Natural killer cell (primary cell): Measurements from ENCODE around the gene SAFB. TPM values are rescaled to one million over a fixed set of nuclear protein-coding genes. Genes with fewer than 3 reads are reported as not detected.
"Not testable (repeated sequence)": the region's sequence is repeated elsewhere in the genome, so short reads cannot be mapped to it uniquely, and the experiment has no call there.

Source experiments
- ATAC-seq, 3 donors: fragments of 150-1000 bp in 2 of 3; fragments of 200-7000 bp in 1 of 3; cut with Tn5 transposase; 1 replicate in 1 of 3; 2 replicates in 2 of 3; pipeline ENCODE4 v1.10.0; 2021; ENCODE audit warnings: mild to moderate bottlenecking in 2 of 3, moderate library complexity in 2 of 3
- DNase-seq, 2 donors: peaks; one replicate each; pipeline versions ENCODE4 v3.0.0 to v3.0.0-alpha.2; 2013 to 2021; ENCODE audit warnings: mixed read lengths in 1 of 2
- H3K27ac ChIP-seq: one replicate; pipeline ENCODE4 v1.5.1; 2013; ENCODE audit warnings: mild to moderate bottlenecking, low read length
- H3K27me3 ChIP-seq: one replicate; pipeline ENCODE4 v1.6.1; 2013; ENCODE audit warnings: low read length; ENCODE audit not compliant: control insufficient read depth, insufficient read depth
- H3K36me3 ChIP-seq: one replicate; pipeline ENCODE4 v1.6.1; 2013; ENCODE audit warnings: low read length; ENCODE audit not compliant: control insufficient read depth, insufficient read depth
- H3K4me1 ChIP-seq: one replicate; pipeline ENCODE4 v1.6.1; 2013; ENCODE audit warnings: low read length; ENCODE audit not compliant: control insufficient read depth, insufficient read depth
- H3K4me3 ChIP-seq: one replicate; pipeline ENCODE4 v1.5.1; 2013; ENCODE audit warnings: low read length
- H3K9me3 ChIP-seq: one replicate; pipeline ENCODE4 v1.6.1; 2013; ENCODE audit warnings: low read length; ENCODE audit not compliant: control insufficient read depth, insufficient read depth
- H3K27ac Mint-ChIP-seq, 2 donors: one replicate each; pipeline ENCODE4 v1.8.0; 2022; ENCODE audit warnings: mild to moderate bottlenecking in 2 of 2, mixed read lengths in 2 of 2, moderate library complexity in 1 of 2
- H3K27me3 Mint-ChIP-seq, 2 donors: one replicate each; pipeline ENCODE4 v1.8.0; 2022; ENCODE audit warnings: low read depth in 2 of 2, mixed read lengths in 2 of 2
- H3K36me3 Mint-ChIP-seq: one replicate; pipeline ENCODE4 v1.8.0; 2022; ENCODE audit warnings: mixed read lengths
- H3K4me1 Mint-ChIP-seq, 2 donors: one replicate each; pipeline ENCODE4 v1.8.0; 2022; ENCODE audit warnings: mixed read lengths in 2 of 2
- H3K4me3 Mint-ChIP-seq: one replicate; pipeline ENCODE4 v1.8.0; 2022; ENCODE audit warnings: mild to moderate bottlenecking, moderate library complexity, mixed read lengths
- H3K9me3 Mint-ChIP-seq, 2 donors: one replicate each; pipeline ENCODE4 v1.8.0; 2022; ENCODE audit warnings: mixed read lengths in 2 of 2
- WGBS: methylation state at CpG from one replicate; pipeline ENCODE4 v1.1.7; 2013; ENCODE audit warnings: missing lambda C conversion rate; ENCODE audit not compliant: insufficient coverage; 5-methylcytosine and 5-hydroxymethylcytosine counted together
- intact Hi-C: fragments of 100-400 bp; cut with micrococcal nuclease; formaldehyde crosslinking; loops from one replicate; pipeline ENCODE4 v1.14.2; 2022
- total RNA-seq, 4 donors: library from RNA; stranded (reverse); fragments of 120-200 nt in 1 of 4; gene quantifications; one replicate each; pipeline versions ENCODE4 v1.2.3 to v1.2.4, GENCODE V29; 2013 to 2022
- TF ChIP-seq, protein P1 (sequence below): fragments of 200-600 bp; IDR thresholded peaks from one replicate; pipeline ENCODE4 v1.8.0; 2022; ENCODE audit warnings: antibody characterized with exemption

Gene SAFB
- total RNA-seq, 3 donors from 2014 or later (not counting 1 experiment from before 2014, with no cell fraction given): 195 to 229 (median 207) TPM

DNA sequence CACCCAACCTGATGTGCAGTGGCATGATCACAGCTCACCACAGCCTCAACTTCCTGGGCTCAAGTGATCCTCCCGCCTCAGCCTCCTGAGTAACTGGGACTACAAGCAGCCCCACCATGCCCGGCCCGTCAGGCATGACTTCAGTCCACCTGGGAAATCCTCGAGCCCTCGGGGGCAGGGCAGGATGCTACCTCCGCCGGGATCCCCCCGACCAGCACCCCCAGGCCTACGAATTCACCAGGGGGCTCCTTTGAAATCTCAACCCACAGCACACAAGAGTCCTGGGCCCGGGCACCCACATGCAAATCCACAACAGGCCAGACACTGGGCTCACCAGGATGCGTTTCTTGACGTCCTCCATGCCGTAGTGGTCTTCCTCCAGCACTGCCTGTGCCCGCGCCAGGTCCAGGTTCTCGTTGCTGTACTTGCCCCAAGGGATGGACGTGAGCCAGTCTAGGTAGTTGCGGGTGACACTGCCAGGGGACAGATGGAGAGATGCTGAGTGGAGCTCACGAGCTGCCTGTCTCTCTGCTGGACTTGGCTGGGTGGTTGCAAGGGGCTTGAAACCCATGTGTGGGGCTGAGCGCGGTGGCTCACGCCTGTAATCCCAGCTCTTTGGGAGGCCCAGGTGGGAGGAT, 77.7 kb downstream of the SAFB start:
- intact Hi-C loops: no loop called here
- H3K27ac Mint-ChIP-seq: no peak overlapping the region

DNA sequence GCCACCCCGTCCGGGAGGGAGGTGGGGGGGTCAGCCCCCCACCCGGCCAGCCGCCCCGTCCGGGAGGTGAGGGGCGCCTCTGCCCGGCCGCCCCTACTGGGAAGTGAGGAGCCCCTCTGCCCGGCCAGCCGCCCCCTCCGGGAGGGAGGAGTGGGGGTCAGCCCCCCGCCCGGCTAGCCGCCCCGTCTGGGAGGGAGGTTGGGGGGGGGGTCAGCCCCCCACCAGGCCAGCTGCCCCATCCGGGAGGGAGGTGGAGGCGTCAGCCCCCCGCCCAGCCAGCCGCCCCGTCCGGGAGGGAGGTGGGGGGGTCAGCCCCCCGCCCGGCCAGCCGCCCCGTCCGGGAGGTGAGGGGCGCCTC, 79.1 kb downstream of the SAFB start:
- H3K27ac ChIP-seq, H3K27me3 Mint-ChIP-seq, H3K27me3 ChIP-seq, H3K4me1 ChIP-seq, H3K4me3 Mint-ChIP-seq, H3K9me3 ChIP-seq, H3K4me3 ChIP-seq, DNase-seq, H3K4me1 Mint-ChIP-seq, H3K27ac Mint-ChIP-seq, intact Hi-C loops, H3K36me3 Mint-ChIP-seq, ATAC-seq, H3K9me3 Mint-ChIP-seq: not testable (repeated sequence)
- peaks cover 47% of the 10 kb centered on the region for H3K36me3 ChIP-seq
- WGBS: 87% methylated on average over 10 of the region's 28 CpGs

More for the DNA sequence above, 77.7 kb downstream of the SAFB start:
- Histone ChIP-seq H3K4me3 (no peak overlapping the region), H3K9me3 (no peaks in the 10 kb centered on the region), H3K4me1 (no peaks in the 10 kb centered on the region), H3K27me3 (no peaks in the 10 kb centered on the region), H3K36me3 (peaks cover 48% of the 10 kb centered on the region), H3K27ac (no peak overlapping the region)
- H3K36me3 Mint-ChIP-seq: no peaks in the 10 kb centered on the region
- TF ChIP-seq, protein P1, sequence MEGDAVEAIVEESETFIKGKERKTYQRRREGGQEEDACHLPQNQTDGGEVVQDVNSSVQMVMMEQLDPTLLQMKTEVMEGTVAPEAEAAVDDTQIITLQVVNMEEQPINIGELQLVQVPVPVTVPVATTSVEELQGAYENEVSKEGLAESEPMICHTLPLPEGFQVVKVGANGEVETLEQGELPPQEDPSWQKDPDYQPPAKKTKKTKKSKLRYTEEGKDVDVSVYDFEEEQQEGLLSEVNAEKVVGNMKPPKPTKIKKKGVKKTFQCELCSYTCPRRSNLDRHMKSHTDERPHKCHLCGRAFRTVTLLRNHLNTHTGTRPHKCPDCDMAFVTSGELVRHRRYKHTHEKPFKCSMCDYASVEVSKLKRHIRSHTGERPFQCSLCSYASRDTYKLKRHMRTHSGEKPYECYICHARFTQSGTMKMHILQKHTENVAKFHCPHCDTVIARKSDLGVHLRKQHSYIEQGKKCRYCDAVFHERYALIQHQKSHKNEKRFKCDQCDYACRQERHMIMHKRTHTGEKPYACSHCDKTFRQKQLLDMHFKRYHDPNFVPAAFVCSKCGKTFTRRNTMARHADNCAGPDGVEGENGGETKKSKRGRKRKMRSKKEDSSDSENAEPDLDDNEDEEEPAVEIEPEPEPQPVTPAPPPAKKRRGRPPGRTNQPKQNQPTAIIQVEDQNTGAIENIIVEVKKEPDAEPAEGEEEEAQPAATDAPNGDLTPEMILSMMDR: no peak
- no peaks in the 10 kb centered on the region for H3K9me3 Mint-ChIP-seq
- 96% methylated on average over 22 of the region's 22 CpGs for WGBS
- H3K4me1 Mint-ChIP-seq: peaks cover 0 to 5% of the 10 kb centered on the region in 2 donors
- DNase-seq (no peak), ATAC-seq (no peak)
- no peak overlapping the region for H3K4me3 Mint-ChIP-seq
- H3K27me3 Mint-ChIP-seq: no peaks in the 10 kb centered on the region

DNA sequence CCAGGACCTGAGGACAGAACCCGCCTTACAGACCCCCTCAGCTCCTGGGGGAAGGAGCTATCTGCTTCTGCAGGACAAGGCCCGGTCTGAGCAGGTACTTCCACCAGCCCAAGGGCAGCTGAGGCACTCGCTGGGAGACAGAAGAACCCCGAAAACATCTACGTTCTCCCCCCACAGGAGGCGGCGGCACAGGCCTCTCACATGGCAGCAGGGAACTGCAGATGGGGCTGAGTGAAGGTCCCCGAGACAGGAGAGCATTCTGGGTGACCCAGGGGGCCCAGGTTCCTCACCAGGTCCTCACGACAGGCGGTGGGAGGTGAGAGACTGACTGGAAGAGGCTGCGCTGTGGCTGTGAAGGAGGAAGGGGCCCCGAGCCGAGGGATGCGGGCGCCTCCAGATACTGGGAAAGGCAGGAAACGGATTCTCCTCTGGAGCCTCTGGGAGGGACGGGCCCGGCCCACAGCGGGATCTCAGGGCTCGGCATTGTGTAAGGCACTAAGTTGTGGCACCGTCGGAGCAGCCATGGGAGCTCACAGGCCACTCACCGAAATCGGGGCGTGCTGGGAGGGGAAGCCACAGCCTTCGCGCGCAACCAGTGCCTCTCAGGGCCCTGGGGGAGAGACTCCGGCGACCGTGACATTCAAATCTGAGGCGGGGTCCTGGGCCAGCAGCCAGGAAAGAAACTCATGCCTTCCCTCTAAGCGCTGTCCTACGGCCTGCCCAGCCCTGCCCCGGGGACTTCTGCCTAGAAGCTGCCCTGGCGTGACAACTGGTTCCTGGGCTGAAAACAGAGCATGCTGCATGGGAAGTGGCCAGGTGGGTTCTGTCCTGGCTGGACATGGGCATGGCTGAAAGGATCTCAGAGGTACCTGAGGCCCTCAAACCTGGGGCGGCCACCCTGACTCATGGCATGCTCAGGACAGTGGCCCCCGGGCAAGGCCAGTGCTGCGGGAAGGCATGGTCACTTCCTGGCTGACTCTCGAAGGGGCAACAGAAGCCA, 81.2 kb downstream of the SAFB start:
- Mint-ChIP-seq H3K27me3 (no peaks in the 10 kb centered on the region), H3K36me3 (no peaks in the 10 kb centered on the region), H3K27ac (no peak overlapping the region), H3K9me3 (no peaks in the 10 kb centered on the region), H3K4me1 (peaks cover 0 to 5% of the 10 kb centered on the region in 2 donors), H3K4me3 (no peak overlapping the region)
- WGBS: 97% methylated on average over 40 of the region's 40 CpGs
- ATAC-seq (no peak), DNase-seq (peak in 1 of 2 donors; percentile 1)
- intact Hi-C loops: no loop called here
- H3K4me3 ChIP-seq: no peak overlapping the region
- no peaks in the 10 kb centered on the region for H3K27me3 ChIP-seq
- H3K4me1 ChIP-seq: no peaks in the 10 kb centered on the region
- no peak overlapping the region for H3K27ac ChIP-seq
- TF ChIP-seq, protein P1: no peak
- peaks cover 52% of the 10 kb centered on the region for H3K36me3 ChIP-seq
- H3K9me3 ChIP-seq: no peaks in the 10 kb centered on the region

DNA sequence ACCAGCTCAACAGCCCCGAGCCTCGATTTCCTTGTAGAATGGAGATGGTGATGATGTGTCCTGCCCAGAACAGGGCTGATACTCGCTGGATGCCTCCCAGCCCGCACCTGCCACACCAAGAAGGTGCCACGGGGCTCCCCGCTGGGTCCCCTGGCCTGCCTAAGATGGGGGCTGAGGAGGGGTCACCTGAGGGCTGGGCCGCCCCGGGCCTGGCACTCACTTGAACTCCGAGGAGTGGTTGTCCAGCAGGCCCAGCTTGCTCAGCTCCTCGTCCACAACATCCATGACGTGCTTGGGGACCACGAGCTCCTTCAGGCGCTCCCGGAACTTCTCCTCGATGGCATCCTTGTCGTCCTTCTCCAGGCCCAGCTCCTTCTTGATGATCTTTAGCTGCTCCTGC, 82.7 kb downstream of the SAFB start:
- Histone ChIP-seq H3K4me3 (no peak overlapping the region), H3K4me1 (no peaks in the 10 kb centered on the region), H3K27me3 (no peaks in the 10 kb centered on the region), H3K36me3 (peaks cover 51% of the 10 kb centered on the region), H3K27ac (no peak overlapping the region), H3K9me3 (no peaks in the 10 kb centered on the region)
- peak in 1 of 2 donors; percentile 5 for DNase-seq
- no peak for ATAC-seq
- H3K4me1 Mint-ChIP-seq: peaks cover 0 to 5% of the 10 kb centered on the region in 2 donors
- TF ChIP-seq, protein P1: no peak
- H3K9me3 Mint-ChIP-seq: no peaks in the 10 kb centered on the region
- H3K36me3 Mint-ChIP-seq: no peaks in the 10 kb centered on the region
- WGBS: 91% methylated on average over 16 of the region's 16 CpGs
- no peak overlapping the region for H3K27ac Mint-ChIP-seq
- intact Hi-C loops: no loop called here
- H3K27me3 Mint-ChIP-seq: no peaks in the 10 kb centered on the region
- H3K4me3 Mint-ChIP-seq: no peak overlapping the region
